ENCODE results near the gene C1orf159. TPM values are rescaled to one million over a fixed set of nuclear protein-coding genes. Genes with fewer than 3 reads are reported as not detected.

Gene C1orf159
- total and polyA plus RNA-seq, 2 experiments from 2014 or later = 21.7 to 36.2 TPM

DNA sequence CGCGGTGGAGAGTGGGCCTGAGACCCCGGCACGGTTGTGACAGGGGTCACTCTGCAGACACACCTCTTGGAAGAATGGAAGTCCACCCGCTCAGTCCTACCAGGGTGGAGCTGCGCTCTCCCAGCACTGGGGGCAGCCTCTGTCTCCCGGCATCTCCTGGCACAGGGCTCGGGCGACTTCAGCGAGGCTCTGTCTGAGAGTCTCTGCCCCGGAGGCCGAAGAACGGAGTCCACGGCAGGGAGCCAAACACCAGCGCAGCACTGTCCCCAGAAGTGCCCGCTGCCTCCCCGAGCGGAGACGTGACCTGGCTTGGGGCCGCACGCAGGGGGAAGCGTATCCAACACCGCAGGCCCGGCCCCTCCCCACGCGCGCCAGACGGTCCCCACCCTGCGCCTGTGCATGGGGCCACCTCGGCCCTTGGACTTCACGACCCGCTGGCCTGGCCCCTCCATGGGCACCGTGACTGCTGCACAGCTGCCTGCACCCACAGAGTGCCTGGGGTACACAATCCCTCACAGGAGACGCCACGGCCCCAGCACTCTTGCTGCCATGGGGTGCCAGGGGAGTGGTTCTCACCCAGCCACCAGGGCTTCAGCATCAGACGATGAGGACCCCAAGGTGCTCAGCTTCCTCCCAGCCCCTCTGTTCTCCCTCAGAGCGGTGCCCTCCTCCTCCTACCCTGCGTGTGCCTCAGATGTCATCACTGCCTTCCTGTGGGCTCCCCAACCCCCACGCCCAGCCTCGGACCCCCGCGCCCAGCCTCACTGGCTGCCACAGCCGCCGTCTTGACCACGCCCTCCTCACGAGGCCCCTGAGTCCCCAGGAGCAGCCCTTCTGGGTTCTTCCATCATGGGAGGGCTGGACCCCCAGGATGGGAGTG lies 26.8 kb downstream of the C1orf159 start:
- H3K27me3 ChIP-seq = no peaks in the 10 kb centered on the region
- H3K36me3 ChIP-seq = no peaks in the 10 kb centered on the region
- no peak overlapping the region for H3K4me3 ChIP-seq
- no peak for DNase-seq (ENCODE audit: low read depth in 1 of 2, low spot score in 1 of 2)
- no peak overlapping the region for H3K27ac ChIP-seq
- H3K4me1 ChIP-seq (ENCODE audit: low read depth) = no peaks in the 10 kb centered on the region
- no peaks in the 10 kb centered on the region for H3K9me3 ChIP-seq (ENCODE audit: low read depth)
- TF ChIP-seq, protein P1, sequence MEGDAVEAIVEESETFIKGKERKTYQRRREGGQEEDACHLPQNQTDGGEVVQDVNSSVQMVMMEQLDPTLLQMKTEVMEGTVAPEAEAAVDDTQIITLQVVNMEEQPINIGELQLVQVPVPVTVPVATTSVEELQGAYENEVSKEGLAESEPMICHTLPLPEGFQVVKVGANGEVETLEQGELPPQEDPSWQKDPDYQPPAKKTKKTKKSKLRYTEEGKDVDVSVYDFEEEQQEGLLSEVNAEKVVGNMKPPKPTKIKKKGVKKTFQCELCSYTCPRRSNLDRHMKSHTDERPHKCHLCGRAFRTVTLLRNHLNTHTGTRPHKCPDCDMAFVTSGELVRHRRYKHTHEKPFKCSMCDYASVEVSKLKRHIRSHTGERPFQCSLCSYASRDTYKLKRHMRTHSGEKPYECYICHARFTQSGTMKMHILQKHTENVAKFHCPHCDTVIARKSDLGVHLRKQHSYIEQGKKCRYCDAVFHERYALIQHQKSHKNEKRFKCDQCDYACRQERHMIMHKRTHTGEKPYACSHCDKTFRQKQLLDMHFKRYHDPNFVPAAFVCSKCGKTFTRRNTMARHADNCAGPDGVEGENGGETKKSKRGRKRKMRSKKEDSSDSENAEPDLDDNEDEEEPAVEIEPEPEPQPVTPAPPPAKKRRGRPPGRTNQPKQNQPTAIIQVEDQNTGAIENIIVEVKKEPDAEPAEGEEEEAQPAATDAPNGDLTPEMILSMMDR (IDR thresholded peaks at IDR 0.05; ENCODE audit: low read depth, low read length) = no peak

DNA sequence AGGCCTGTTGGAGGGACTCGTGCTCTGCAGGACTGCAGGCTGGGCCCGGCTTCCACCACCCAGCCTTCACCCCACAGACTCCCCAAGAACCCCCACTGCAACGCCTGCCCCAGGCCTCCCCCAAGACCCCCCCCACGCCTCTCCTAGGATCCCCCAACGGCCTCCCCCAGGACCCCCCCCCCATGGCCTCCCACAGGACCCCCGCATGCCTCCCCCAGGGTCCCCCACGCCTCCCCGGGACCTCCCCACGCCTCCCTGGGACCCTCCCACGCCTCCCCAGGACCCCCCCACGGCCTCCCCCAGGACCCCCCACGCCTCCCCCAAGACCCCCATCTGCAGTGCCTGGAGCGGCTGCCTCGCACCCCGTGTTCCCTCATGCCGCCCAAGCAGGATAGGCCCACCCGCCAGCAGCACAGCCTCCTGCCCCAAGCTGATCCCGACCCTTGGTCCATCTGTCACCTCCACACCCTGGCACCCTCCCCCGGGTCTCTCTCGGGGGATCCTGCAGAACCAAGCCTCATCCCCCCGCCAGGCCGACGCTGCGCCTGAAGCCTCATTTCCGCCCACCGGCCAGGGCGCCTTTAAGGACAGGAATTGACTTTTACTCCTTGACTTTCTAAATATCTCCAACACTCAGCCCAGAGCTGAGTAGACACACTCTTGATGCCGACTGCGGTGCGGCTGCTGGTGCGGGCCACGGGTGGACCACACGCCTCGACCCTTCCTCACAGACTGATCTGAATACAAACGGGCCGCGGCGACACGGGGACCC lies 27.7 kb downstream of the C1orf159 start:
- no peaks in the 10 kb centered on the region for H3K27me3 ChIP-seq
- no peak overlapping the region for H3K27ac ChIP-seq
- no peaks in the 10 kb centered on the region for H3K9me3 ChIP-seq (ENCODE audit: low read depth)
- TF ChIP-seq, protein P1 (IDR thresholded peaks at IDR 0.05; ENCODE audit: low read depth, low read length) = no peak
- no peaks in the 10 kb centered on the region for H3K36me3 ChIP-seq
- no peak for DNase-seq (ENCODE audit: low read depth in 1 of 2, low spot score in 1 of 2)
- H3K4me3 ChIP-seq = no peak overlapping the region
- no peaks in the 10 kb centered on the region for H3K4me1 ChIP-seq (ENCODE audit: low read depth)

DNA sequence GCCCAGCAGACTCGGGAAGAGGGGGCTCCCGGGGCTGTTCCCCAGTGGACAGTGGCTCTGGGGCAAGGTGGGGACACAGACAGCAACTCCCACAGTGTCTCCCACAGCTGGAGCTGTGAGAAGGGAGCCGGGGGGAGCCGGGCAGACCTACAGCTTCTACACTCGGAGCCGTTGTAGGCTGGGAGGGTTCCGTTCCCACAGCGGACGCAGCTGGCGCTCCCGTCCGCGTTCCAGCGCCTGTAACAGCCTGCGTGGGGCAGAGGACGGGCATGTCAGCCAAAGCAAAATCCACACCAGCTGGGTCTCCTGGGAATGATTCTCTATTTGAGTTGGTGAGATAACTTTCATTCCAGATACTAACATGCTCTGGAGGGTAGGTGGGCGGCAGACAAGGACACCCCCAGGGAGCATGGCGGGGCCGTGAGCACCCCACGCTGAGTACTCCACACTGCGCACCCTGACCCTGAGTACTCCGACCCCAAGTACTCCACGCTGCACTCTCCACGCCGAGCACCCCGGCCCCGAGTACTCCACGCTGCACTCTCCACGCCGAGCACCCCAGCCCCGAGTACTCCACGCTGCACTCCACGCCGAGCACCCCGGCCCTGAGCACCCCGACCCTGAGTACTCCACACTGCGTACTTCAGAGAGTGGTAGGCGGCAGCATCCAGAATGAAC lies 28.4 kb downstream of the C1orf159 start:
- no peak for DNase-seq (ENCODE audit: low read depth in 1 of 2, low spot score in 1 of 2)
- H3K27me3 ChIP-seq = no peaks in the 10 kb centered on the region
- TF ChIP-seq, protein P1 (IDR thresholded peaks at IDR 0.05; ENCODE audit: low read depth, low read length) = no peak
- H3K36me3 ChIP-seq = no peaks in the 10 kb centered on the region
- no peak overlapping the region for H3K27ac ChIP-seq
- H3K4me1 ChIP-seq (ENCODE audit: low read depth) = no peaks in the 10 kb centered on the region
- H3K9me3 ChIP-seq (ENCODE audit: low read depth) = no peaks in the 10 kb centered on the region
- H3K4me3 ChIP-seq = no peak overlapping the region

DNA sequence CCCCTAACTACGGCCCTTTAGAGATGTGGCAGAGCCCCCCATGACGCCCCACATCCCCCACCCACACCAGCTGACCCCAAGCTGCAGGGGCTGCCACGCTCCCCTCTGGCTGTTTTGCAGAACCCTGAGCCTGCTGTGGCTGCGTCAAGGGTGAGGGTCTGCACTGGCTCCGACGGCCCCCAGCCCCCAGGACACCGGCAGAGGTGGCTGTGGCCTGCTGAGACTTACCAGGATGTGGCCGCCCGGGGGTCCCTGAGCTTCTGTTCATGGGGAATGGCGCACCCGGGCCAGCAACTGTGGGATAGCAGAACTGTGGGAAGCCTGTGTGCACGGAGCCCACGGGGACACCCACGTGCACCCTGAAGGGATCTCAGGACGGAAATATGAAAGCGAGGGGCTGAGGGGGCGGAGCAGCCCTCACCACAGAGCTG lies 29.0 kb downstream of the C1orf159 start:
- no peak for DNase-seq (ENCODE audit: low read depth in 1 of 2, low spot score in 1 of 2)

More for the DNA sequence above, 29.0 kb downstream of the C1orf159 start:
- no peaks in the 10 kb centered on the region for H3K36me3 ChIP-seq
- H3K9me3 ChIP-seq (ENCODE audit: low read depth) = no peaks in the 10 kb centered on the region
- TF ChIP-seq, protein P1 (IDR thresholded peaks at IDR 0.05; ENCODE audit: low read depth, low read length) = no peak
- no peaks in the 10 kb centered on the region for H3K27me3 ChIP-seq
- H3K27ac ChIP-seq = no peak overlapping the region
- H3K4me3 ChIP-seq = no peak overlapping the region
- no peaks in the 10 kb centered on the region for H3K4me1 ChIP-seq (ENCODE audit: low read depth)
